Spinal cord (tissue), 10 donors: Measurements from ENCODE around the gene POC1A. TPM values are rescaled to one million over a fixed set of nuclear protein-coding genes. Genes with fewer than 3 reads are reported as not detected.

ENCODE experiments used
- DNase-seq, 6 donors: peaks; one replicate each; pipeline versions ENCODE4 v3.0.0 to v3.0.0-alpha.2; 2013 to 2015; ENCODE audit warnings: low spot score in 6 of 6, low read depth in 4 of 6
- H3K27ac ChIP-seq: one replicate; pipeline ENCODE4 v1.5.1; 2013; ENCODE audit warnings: low read depth, low read length, control low read depth
- H3K27me3 ChIP-seq: one replicate; pipeline ENCODE4 v1.6.1; 2013; ENCODE audit warnings: low read length; ENCODE audit not compliant: control insufficient read depth, insufficient read depth
- H3K36me3 ChIP-seq: one replicate; pipeline ENCODE4 v1.6.1; 2013; ENCODE audit warnings: low read length; ENCODE audit not compliant: control insufficient read depth, insufficient read depth
- H3K4me1 ChIP-seq: one replicate; pipeline ENCODE4 v1.6.1; 2013; ENCODE audit warnings: low read length; ENCODE audit not compliant: control insufficient read depth, insufficient read depth
- H3K4me3 ChIP-seq: one replicate; pipeline ENCODE4 v1.5.1; 2013; ENCODE audit warnings: low read depth, low read length, control low read depth
- H3K9me3 ChIP-seq: one replicate; pipeline ENCODE4 v1.6.1; 2013; ENCODE audit warnings: low read length; ENCODE audit not compliant: control insufficient read depth, insufficient read depth
- WGBS: methylation state at CpG from one replicate; pipeline ENCODE4 v1.1.5; 2013; ENCODE audit warnings: missing lambda C conversion rate; ENCODE audit not compliant: insufficient coverage; 5-methylcytosine and 5-hydroxymethylcytosine counted together
- polyA plus RNA-seq, 2 donors: library from polyadenylated mRNA; unstranded; fragments of 120-200 nt; gene quantifications; one replicate each; pipeline ENCODE4 v1.2.1, GENCODE V29; 2013; ENCODE audit not compliant: insufficient read length in 2 of 2
- total RNA-seq, 2 donors: library from RNA; depleted of rRNA in 1 of 2; stranded (reverse); fragments of 120-200 nt in 1 of 2; fragments of >200 nt in 1 of 2; gene quantifications; one replicate each; pipeline versions ENCODE4 v1.2.3 to v1.2.4, GENCODE V29; 2013 to 2014
- donor health status: healthy.

POC1A gene
- total and polyA plus RNA-seq, 4 donors, result 3.9 to 8.5 (median 6.2) TPM

- Histone ChIP-seq H3K27me3 (no peaks in the 10 kb centered on the region), H3K9me3 (no peaks in the 10 kb centered on the region), H3K4me1 (peaks cover 44% of the 10 kb centered on the region), H3K4me3 (no peak overlapping the region), H3K27ac (no peak overlapping the region), H3K36me3 (peaks cover 11% of the 10 kb centered on the region)
- peak in 1 of 6 donors; percentile 16 for DNase-seq
- 79% methylated on average over 5 of the region's 5 CpGs for WGBS
These were observed 62.5 kb downstream of the POC1A start for GRCh38 chr3:52091586-52092270.

- Histone ChIP-seq H3K4me1 (peaks cover 47% of the 10 kb centered on the region), H3K9me3 (no peaks in the 10 kb centered on the region), H3K4me3 (no peak overlapping the region), H3K27ac (peak overlapping the region; percentile 82), H3K27me3 (no peaks in the 10 kb centered on the region), H3K36me3 (peaks cover 10% of the 10 kb centered on the region)
- DNase-seq, result no peak
- WGBS, result 74% methylated on average over 2 of the region's 8 CpGs
These were observed 63.2 kb downstream of the POC1A start for GRCh38 chr3:52090933-52091468.

- WGBS, result 80% methylated on average over 12 of the region's 12 CpGs
- Histone ChIP-seq H3K9me3 (no peaks in the 10 kb centered on the region), H3K36me3 (peaks cover 10% of the 10 kb centered on the region), H3K4me1 (peaks cover 47% of the 10 kb centered on the region), H3K27ac (peak overlapping the region; percentile 82), H3K4me3 (no peak overlapping the region), H3K27me3 (no peaks in the 10 kb centered on the region)
- DNase-seq, result peak in 1 of 6 donors; percentile 75
These were observed 63.9 kb downstream of the POC1A start for GRCh38 chr3:52090131-52090932.

- no peaks in the 10 kb centered on the region for H3K9me3 ChIP-seq
- no peak for DNase-seq
- H3K27ac ChIP-seq, result peak overlapping the region; percentile 82
- peaks cover 47% of the 10 kb centered on the region for H3K4me1 ChIP-seq
- 80% methylated on average over 1 of the region's 4 CpGs for WGBS
- H3K27me3 ChIP-seq, result no peaks in the 10 kb centered on the region
- peaks cover 10% of the 10 kb centered on the region for H3K36me3 ChIP-seq
- no peak overlapping the region for H3K4me3 ChIP-seq
These were observed 64.5 kb downstream of the POC1A start for GRCh38 chr3:52089691-52090090.

GRCh38 chr3:52088445-52089367 is 65.5 kb downstream of the POC1A start:
- Histone ChIP-seq H3K9me3 (no peaks in the 10 kb centered on the region), H3K27me3 (no peaks in the 10 kb centered on the region), H3K4me1 (peaks cover 47% of the 10 kb centered on the region), H3K27ac (peak overlapping the region; percentile 17), H3K4me3 (no peak overlapping the region), H3K36me3 (peaks cover 10% of the 10 kb centered on the region)
- DNase-seq, result peak in 1 of 6 donors; percentile 45
- WGBS, result 49% methylated on average over 17 of the region's 17 CpGs

- no peak overlapping the region for H3K4me3 ChIP-seq
- H3K9me3 ChIP-seq, result no peaks in the 10 kb centered on the region
- WGBS, result 100% methylated on average over 2 of the region's 3 CpGs
- H3K27ac ChIP-seq, result no peak overlapping the region
- H3K4me1 ChIP-seq, result peaks cover 47% of the 10 kb centered on the region
- DNase-seq, result no peak
- H3K36me3 ChIP-seq, result peaks cover 10% of the 10 kb centered on the region
- no peaks in the 10 kb centered on the region for H3K27me3 ChIP-seq
These were observed 66.5 kb downstream of the POC1A start for GRCh38 chr3:52087731-52088130.

- Histone ChIP-seq H3K27me3 (no peaks in the 10 kb centered on the region), H3K4me3 (no peak overlapping the region)
- 80% methylated on average over 6 of the region's 8 CpGs for WGBS
These were observed 67.1 kb downstream of the POC1A start for GRCh38 chr3:52086976-52087663.

GRCh38 chr3:52086461-52086860 is 67.8 kb downstream of the POC1A start:
- WGBS, result 90% methylated on average over 6 of the region's 6 CpGs
- Histone ChIP-seq H3K27ac (no peak overlapping the region), H3K4me1 (peaks cover 38% of the 10 kb centered on the region), H3K9me3 (no peaks in the 10 kb centered on the region), H3K4me3 (no peak overlapping the region), H3K27me3 (no peaks in the 10 kb centered on the region), H3K36me3 (peaks cover 9% of the 10 kb centered on the region)
- no peak for DNase-seq

More at GRCh38 chr3:52086976-52087663, 67.1 kb downstream of the POC1A start:
- Histone ChIP-seq H3K36me3 (peaks cover 9% of the 10 kb centered on the region), H3K4me1 (peaks cover 44% of the 10 kb centered on the region), H3K27ac (no peak overlapping the region), H3K9me3 (no peaks in the 10 kb centered on the region)
- peak in 1 of 6 donors; percentile 16 for DNase-seq
